MG63 (cell line): ENCODE results near the gene CD44. TPM values are rescaled to one million over a fixed set of nuclear protein-coding genes. Genes with fewer than 3 reads are reported as not detected.

Source experiments
- DNase-seq: peaks from one replicate; pipeline ENCODE4 v3.0.0-alpha.2; 2020
- H3K27me3 ChIP-seq: fragments of 250-450 bp; sonication (Bioruptor Pico); 2 replicates; pipeline ENCODE4 v1.5.1; 2020; ENCODE audit warnings: mild to moderate bottlenecking, moderate library complexity
- H3K36me3 ChIP-seq: fragments of 250-450 bp; sonication (Bioruptor Pico); 2 replicates; pipeline ENCODE4 v1.5.1; 2020; ENCODE audit warnings: mild to moderate bottlenecking, moderate library complexity
- H3K4me3 ChIP-seq: fragments of 250-450 bp; sonication (Bioruptor Pico); 2 replicates; pipeline ENCODE4 v1.5.1; 2020; ENCODE audit warnings: mild to moderate bottlenecking, moderate library complexity
- H3K9me3 ChIP-seq: fragments of 250-450 bp; sonication (Bioruptor Pico); 2 replicates; pipeline ENCODE4 v1.5.1; 2020; ENCODE audit warnings: mild to moderate bottlenecking, moderate library complexity
- total RNA-seq: library from RNA; depleted of rRNA; stranded (reverse); fragments of >200 nt; shearing (Covaris generic); gene quantifications from 2 replicates; pipeline ENCODE4 v1.2.3, GENCODE V29; 2014; ENCODE audit warnings: low replicate concordance

The CD44 gene
- total RNA-seq, 1 experiment from 2014 or later, result 1,423 TPM

DNA sequence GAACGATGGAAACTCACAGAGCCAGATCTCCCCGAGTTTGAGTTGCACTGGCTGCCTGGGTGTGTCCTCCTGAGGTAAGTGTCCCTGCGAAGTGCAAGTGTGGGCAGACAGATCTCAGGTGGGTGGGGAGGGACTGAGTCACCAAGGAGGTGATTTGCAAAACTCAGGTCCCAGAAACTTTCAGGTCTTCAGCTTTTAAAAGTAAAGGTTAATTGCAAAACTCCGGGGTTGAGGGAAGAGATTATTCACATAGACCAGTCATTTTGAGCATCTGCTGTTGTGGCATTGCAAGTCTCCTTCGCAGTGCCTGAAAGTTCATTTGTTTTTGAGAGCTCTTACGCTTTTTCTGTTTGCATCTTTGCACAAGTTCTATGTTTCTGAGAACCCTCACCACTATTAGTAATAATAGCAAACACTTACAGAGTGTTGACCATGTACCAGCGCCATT lies 7.1 kb downstream of the CD44 start:
- Histone ChIP-seq H3K27me3 (no peaks in the 10 kb centered on the region), H3K4me3 (no peak overlapping the region; the same call in 1 of the 2 replicates), H3K9me3 (no peaks in the 10 kb centered on the region), H3K36me3 (peaks cover 99% of the 10 kb centered on the region)
- no peak for DNase-seq

DNA sequence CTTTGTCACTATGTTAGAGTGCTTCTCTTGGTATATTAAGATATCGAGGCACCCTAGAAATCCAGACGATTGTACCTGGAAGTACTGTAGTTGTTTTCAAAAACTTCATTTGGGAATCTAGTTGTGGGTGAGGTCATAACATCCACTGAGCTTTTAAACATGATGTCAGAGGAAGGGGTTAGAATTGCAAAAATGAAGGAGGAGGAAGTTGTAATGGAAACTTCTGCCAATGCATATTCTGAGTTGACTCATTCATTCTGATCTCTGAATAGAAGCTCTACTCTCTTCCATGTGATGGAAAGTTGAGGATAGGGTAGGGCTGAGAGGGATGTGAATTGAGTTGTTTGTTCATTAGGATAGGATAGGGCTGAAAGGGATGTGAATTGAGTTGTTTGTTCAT lies 7.7 kb downstream of the CD44 start:
- H3K9me3 ChIP-seq, result no peaks in the 10 kb centered on the region
- no peak overlapping the region for H3K4me3 ChIP-seq
- no peak for DNase-seq
- H3K27me3 ChIP-seq, result no peaks in the 10 kb centered on the region
- peaks cover 99% of the 10 kb centered on the region for H3K36me3 ChIP-seq

DNA sequence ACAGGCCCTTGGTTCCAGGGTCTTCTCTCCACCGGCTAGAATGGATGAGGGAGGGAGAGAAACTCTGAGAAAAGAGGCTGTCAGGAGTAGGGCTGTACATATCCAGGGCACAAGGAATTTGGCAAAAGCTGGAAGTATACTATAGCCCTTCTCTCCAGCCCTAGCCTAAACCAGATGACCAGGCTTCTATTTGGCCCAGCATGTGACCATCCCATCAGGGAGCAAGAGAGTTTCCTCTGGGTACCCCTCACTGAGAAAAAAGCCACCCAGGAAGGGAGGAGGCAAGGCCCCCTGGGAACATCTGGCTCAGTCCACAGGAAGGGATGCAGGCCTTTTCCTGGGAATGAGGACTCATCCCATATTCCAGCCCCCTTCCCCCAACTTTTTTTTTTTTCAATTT lies 8.3 kb downstream of the CD44 start:
- Histone ChIP-seq H3K9me3 (no peaks in the 10 kb centered on the region), H3K27me3 (no peaks in the 10 kb centered on the region), H3K36me3 (peaks cover 99% of the 10 kb centered on the region), H3K4me3 (no peak overlapping the region)
- DNase-seq, result no peak

DNA sequence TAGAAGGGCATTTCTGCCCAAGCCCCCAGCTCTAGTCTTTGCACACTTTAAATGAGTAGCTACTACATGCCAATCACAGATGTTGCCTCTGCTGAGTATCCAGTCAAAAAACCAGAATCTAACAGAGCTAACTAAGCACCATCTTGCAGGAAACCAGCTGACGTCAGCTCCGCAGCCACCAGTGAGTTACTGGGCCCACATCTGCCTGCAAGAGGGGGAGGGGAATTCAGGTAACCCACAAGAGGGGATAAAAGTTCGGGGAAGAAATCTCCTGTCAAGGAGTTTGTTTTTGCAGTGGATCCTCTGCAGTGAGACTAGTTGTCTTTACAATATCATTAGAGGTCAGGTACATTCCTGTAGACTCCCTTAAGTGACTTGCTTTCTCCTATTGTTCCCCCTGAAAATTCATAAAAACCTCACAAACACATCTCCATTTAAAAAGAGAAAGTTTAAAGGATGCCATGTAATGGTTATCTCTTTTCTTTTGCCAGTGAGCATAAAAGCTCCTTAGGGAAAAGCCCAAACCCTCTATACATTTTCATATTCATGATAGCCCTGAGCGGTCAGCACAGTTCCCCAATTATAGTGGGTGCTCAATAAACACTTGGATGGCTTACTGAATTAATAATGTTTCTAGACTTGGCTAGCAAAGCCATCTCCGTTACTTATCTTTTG lies 9.3 kb downstream of the CD44 start:
- H3K9me3 ChIP-seq, result no peaks in the 10 kb centered on the region
- H3K36me3 ChIP-seq, result peaks cover 99% of the 10 kb centered on the region
- no peak overlapping the region for H3K4me3 ChIP-seq
- no peaks in the 10 kb centered on the region for H3K27me3 ChIP-seq
- DNase-seq, result no peak

DNA sequence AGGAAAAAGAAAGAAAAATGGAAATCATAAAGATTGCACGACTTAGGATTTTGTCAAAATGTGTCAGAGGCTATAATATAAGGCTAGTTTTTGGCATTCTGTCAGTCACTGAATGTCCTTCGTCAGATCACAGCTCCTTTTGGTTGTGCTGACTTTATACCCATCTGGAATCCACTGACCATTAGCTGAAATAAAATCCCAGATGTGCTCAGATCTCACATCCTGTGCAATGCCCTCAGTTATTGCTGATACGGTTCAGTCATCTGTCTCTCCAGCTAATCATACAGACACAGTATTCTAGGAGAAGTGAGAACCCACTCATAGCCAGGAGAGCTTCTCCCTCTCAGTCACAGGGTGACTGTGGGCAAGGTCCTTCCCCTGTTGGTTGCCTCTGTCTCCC lies 11.5 kb downstream of the CD44 start:
- Histone ChIP-seq H3K9me3 (no peaks in the 10 kb centered on the region), H3K4me3 (no peak overlapping the region), H3K36me3 (peaks cover 99% of the 10 kb centered on the region), H3K27me3 (no peaks in the 10 kb centered on the region)
- DNase-seq, result no peak

DNA sequence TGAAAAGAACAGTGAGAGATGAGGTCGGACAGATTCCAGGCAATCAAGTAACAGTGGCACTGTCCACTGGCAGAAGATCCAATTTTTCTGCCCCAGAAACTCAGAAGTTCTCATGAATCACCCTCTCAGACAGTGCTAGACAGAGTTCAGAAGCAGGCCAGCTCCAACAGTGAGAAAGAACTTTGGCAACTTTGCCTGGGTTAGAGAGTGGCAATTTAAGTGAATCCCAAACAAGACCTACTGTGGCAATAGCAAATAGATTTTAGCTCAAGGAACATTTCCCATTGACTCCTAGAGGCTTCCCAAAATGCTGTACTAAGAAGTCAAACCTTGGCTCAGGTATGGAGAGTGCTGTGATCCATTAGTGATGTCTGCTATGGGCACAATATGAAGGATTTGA lies 12.3 kb downstream of the CD44 start:
- Histone ChIP-seq H3K27me3 (no peaks in the 10 kb centered on the region), H3K4me3 (no peak overlapping the region), H3K9me3 (no peaks in the 10 kb centered on the region), H3K36me3 (peaks cover 100% of the 10 kb centered on the region)
- DNase-seq, result peak; percentile 52

DNA sequence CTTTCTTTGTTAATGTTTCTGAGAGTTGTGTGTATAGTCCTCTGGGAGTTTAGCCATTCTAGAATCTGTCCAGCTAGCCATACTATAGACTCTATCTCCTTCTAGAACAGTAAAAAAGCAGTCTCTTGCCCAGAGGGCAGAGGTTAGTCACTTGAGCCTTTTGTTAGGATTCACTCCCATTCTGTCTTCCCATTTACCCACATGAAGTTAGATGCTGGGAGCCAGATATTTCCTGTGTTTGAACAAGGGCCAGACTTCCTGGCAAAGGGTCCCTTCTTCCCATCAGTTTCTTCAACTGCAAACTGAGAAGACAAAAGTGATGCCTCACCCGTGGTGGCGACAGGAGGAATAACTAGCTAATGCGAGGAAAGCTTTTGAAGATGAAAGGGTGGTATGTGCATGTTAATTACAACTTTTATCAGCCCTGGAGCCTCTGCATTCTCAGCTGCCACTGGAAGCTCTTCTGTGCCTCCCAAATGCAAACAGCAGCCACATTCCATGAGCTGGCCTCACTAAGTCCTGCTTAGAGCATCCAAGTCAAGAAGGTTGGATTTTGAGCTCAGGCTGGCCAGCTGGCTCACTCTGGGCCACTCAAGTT lies 12.8 kb downstream of the CD44 start:
- Histone ChIP-seq H3K27me3 (no peaks in the 10 kb centered on the region), H3K4me3 (no peak overlapping the region), H3K36me3 (peaks cover 100% of the 10 kb centered on the region), H3K9me3 (no peaks in the 10 kb centered on the region)
- no peak for DNase-seq

DNA sequence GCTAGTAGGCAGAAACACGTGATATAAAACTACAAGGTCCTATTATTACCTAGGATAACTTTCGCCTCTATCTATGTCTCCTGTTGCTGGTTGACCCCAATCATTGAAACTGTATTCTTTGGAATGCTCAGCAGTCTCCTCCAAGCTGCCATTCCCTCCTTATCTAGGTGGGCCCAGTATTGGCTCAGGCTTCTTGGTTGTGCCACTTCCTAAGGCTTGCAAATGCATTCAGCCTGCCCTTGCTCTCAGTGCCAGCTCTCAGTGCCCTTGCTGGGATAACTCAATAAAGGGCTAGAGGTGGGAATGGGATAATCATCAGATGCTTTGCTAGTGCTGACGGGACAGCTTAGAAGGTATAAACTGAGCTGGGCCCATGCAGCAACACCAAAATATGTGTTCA lies 13.6 kb downstream of the CD44 start:
- Histone ChIP-seq H3K36me3 (peaks cover 100% of the 10 kb centered on the region), H3K27me3 (no peaks in the 10 kb centered on the region), H3K4me3 (no peak overlapping the region), H3K9me3 (no peaks in the 10 kb centered on the region)
- no peak for DNase-seq

DNA sequence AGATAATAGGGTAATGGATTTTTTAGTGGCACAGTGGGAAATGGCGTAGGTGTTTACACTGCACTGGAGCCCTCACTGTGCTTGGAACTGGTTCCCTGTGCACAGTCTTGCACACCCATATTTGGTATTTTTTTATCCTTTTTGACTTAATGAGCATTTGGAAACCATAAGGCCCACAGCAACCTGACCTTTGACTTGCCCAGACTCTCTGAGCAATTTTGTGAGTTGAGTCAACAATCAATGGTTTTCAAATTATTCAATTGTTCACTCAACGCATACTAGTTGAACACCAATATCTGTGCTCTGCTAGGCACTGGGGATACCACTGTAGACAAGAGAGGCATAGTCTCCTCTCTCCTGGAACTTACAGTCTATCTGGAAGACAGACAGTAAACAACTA lies 14.3 kb downstream of the CD44 start:
- Histone ChIP-seq H3K27me3 (no peaks in the 10 kb centered on the region), H3K36me3 (peaks cover 100% of the 10 kb centered on the region), H3K9me3 (no peaks in the 10 kb centered on the region), H3K4me3 (no peak overlapping the region)
- DNase-seq, result no peak

DNA sequence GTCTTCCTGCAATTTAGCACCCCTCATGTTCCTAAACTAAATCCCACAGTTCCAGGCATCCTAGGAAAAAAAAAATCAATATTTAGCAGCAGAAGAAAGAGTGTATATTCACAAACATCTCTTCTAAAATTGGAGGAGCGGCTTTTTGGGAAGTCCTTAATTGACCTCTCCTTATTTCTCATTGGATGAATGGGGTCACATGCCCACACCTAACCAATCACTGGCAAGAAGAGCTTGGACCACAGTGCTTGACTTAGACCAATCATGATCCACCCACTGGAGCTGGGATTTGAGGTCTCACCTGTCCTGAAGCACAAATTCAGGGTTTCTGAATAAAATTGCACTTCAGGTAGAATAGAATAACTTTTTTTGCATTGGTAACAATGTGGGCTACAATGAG lies 16.0 kb downstream of the CD44 start:
- no peak for DNase-seq
- no peaks in the 10 kb centered on the region for H3K27me3 ChIP-seq
- H3K36me3 ChIP-seq, result peaks cover 100% of the 10 kb centered on the region
- H3K4me3 ChIP-seq, result no peak overlapping the region
- no peaks in the 10 kb centered on the region for H3K9me3 ChIP-seq

DNA sequence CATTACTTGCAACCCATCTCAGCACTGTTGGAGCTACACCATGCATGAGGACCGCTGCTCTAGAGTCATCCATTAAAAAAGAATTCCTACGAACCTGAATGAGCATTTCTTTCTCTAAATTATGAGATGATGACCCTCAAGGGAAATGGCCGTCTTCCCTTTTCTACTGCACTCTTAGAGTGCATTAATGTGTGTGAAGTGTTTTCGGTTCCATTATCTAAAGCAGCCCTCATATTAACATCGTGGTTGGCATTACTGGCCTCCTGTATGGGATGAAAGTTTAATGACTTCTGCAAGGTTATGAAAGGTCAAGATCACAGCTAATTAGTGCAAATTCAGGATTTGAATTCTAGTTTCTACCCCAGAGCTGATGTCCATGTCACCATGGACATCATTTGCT lies 16.7 kb downstream of the CD44 start:
- Histone ChIP-seq H3K27me3 (no peaks in the 10 kb centered on the region), H3K36me3 (peaks cover 100% of the 10 kb centered on the region), H3K9me3 (no peaks in the 10 kb centered on the region), H3K4me3 (no peak overlapping the region)
- DNase-seq, result no peak

DNA sequence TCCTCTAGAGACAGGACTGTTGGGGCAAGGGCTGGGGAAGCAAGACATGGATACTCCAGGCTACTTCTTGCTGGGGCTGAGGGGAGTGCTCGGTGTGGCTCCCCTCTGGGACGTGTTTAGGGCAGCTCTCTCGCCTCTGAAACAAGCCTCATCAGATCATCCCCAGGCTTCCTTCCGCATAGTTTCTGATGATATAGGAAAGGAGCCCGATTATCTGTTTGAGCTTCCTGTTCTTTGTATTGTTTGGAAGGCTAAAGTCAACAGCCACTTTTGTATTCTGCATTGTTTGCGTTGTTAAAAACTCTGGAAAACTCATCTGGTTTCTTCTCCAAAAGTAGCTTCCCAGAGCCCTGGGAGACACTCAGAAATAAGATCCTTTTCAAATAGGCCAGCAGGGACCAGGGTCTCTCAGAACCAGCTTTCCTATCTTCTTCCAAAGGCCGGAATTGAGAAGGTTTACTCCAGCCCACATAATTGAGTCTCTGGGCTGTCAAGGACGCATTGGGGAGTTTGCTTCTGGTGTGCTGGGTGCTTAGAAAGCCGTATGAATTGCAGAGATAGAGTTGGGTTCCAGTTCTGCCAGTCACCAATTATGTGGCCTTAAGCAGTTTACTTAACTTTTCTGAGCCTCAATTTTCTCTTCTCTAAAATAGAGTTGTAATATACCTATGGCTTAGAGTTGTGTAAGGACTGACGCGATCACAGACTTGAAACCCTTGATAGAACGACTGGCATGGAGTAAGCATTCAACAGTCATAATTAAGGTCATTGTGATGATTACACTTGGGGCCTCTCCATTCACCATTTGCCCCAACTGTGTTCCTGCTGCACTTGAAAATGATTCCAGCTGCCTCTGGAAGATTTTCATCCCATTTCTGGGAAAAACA lies 19.1 kb downstream of the CD44 start:
- Histone ChIP-seq H3K9me3 (no peaks in the 10 kb centered on the region), H3K36me3 (peaks cover 100% of the 10 kb centered on the region), H3K27me3 (no peaks in the 10 kb centered on the region), H3K4me3 (no peak overlapping the region)
- no peak for DNase-seq

DNA sequence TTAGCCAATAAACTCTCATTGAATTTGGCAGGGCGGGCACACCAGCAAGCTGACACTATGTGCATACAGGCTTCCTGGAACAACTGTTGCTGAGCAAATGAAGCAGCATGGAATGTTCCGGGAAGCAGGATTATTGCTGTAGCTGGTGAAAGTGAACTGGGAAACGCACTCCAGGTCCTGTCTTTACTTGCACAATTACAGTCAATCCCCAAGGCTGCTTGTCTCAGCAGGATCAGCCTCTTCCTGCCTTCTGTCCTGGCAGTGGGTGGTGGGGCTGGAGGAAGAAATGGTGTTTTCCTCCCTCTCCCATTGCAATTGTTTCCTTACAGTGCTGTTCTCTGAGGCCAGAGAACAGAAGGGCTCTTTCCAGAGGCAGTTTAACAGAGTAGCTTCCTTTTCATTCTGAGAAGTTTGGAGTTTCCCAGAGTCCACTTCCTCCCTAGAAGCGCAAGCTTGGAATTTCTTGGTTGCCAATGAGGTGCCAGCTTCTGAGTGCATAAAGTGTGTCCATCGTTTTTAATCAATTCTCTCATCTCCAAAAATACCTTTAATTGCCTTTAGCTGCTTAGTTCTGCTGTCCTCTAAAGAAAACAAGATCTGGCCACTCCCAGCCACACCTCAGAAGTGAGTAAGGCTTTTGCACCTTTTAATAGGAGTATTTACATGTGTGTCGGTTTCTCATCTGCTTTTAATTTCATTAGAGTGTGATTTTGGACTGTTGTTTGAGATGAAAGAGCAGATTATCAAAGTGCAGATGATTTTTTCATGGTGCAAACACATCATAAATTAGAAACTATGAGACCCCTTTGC lies 19.9 kb downstream of the CD44 start:
- Histone ChIP-seq H3K4me3 (no peak overlapping the region), H3K27me3 (no peaks in the 10 kb centered on the region), H3K9me3 (no peaks in the 10 kb centered on the region), H3K36me3 (peaks cover 100% of the 10 kb centered on the region)
- no peak for DNase-seq

DNA sequence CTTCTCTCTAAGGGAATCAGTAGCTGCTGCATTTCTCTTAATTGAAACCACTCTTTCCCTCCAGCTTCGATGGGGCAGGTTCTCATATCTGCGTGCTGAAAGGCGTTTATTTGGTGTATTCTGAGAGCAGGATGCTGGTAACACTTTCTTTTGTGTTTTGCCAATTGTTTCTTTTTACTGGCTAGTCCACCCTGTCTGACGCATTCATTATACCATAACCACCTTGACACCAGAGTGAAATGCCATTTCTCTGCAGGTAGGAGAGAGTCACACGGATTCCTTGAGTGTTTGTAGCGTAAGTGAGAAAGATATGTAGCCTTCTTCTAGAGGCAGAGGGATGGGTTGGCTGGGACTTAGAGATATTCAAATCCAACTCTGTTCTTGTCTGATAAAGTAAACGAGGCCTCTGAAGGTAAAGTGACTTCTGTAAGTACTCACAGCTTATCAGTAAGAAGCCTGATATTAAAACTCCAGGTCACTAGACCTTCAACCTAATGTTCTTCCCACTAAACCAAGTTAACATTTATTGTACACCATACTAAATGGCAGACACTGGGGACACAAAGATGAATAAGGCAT lies 21.4 kb downstream of the CD44 start:
- DNase-seq, result no peak
- H3K4me3 ChIP-seq, result no peak overlapping the region
- H3K27me3 ChIP-seq, result no peaks in the 10 kb centered on the region
- H3K9me3 ChIP-seq, result no peaks in the 10 kb centered on the region
- peaks cover 100% of the 10 kb centered on the region for H3K36me3 ChIP-seq

DNA sequence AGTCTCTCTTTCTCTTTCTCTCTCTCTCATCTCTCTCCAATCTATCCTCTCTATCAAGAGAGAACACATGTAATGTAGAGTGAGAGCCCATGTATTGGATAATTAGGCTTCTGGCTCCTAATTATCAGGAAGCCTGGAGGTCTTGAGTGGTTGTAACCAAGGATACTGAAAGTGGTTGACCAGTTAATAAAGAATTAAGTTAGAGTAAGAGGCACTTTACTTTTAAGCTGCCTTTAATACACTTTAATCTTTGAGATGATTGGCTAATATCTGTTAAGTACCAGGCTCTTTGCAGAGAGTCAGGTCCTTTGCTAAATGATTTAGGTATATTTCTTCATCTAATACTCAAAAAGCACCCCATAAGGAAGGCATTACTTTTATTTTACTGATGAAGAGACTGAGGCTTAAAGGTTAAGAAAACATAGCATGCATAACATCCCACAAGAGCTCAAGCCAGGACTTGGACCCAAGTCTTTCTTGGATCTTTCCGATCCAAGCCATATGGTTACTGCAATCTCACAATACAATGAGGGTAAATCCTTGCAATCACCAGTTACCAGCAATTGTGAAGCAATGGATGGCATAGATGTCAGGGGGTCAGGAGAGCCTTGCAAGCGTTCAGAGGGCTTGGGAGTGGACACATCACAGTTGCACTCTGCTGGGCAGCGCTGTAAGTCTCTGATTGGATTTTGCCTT lies 22.1 kb downstream of the CD44 start:
- no peak for DNase-seq
- Histone ChIP-seq H3K36me3 (peaks cover 100% of the 10 kb centered on the region), H3K4me3 (no peak overlapping the region), H3K27me3 (no peaks in the 10 kb centered on the region), H3K9me3 (no peaks in the 10 kb centered on the region)

DNA sequence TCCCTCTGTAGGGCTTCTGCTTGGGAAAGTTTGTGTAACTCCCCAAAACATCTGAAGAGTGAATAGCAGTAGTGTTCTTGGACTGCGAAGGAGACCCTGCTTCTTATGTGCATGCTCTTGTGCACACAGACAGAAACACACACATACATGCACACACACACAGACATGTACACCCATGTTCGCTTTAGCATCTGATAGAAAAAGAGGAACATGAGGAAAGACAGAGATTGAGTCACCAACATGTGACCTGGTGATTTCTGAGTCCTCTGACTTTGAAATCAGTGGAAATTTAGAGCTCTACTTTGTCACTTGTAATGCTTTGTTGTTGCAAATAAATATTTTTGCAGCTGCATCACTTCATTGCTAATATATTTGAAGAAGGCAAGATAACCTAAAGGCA lies 23.8 kb downstream of the CD44 start:
- Histone ChIP-seq H3K27me3 (no peaks in the 10 kb centered on the region), H3K36me3 (peaks cover 96% of the 10 kb centered on the region), H3K9me3 (no peaks in the 10 kb centered on the region), H3K4me3 (no peak overlapping the region)
- no peak for DNase-seq
